HepG2 (cell line): ENCODE data around the gene TJP1. TPM values are rescaled to one million over a fixed set of nuclear protein-coding genes. Genes with fewer than 3 reads are reported as not detected.

Source experiments
- ATAC-seq: fragments of 200-7000 bp; cut with Tn5 transposase; 3 replicates; pipeline ENCODE4 v1.9.1; 2020; ENCODE audit warnings: mild to moderate bottlenecking, moderate library complexity
- BruUV-seq: library from RNA; stranded (reverse); fragments of 400-500 nt; replicated peaks from 2 replicates; lab custom pipeline; 2021; lab: Mats Ljungman, UMichigan
- CTCF ChIA-PET: fragments of 300-600 bp; formaldehyde crosslinking; extraction: SDS; loops from one replicate; lab custom pipeline; 2021; ENCODE audit warnings: low total read pairs, inconsistent platforms, low intra/inter-chr PET ratio; lab: Yijun Ruan, JAX
- POLR2A ChIA-PET: fragments of 350-600 bp; sonication (Branson Sonifier 250); formaldehyde crosslinking; loops from one replicate; lab custom pipeline; 2020; ENCODE audit warnings: antibody characterized with exemption, inconsistent platforms; lab: Yijun Ruan, JAX
- DNase-seq: peaks from one replicate; pipeline ENCODE4 v3.0.0-alpha.2; 2015; ENCODE audit warnings: low spot score
- FAIRE-seq: peaks from 3 replicates; lab custom pipeline; 2011; peaks lifted over from hg19 to GRCh38; lab: Jason Lieb, UNC
- H2AFZ ChIP-seq: one replicate; pipeline ENCODE4 v1.6.1; 2011; ENCODE audit warnings: low read length, inconsistent platforms
- H3K27ac ChIP-seq: fragments of 300-600 bp; 3 replicates; pipeline ENCODE4 v1.8.0; 2011; ENCODE audit warnings: mixed run types, mild to moderate bottlenecking, mixed read lengths, low read length, inconsistent platforms; ENCODE audit not compliant: insufficient read depth; ENCODE audit errors: extremely low read length
- H3K27me3 ChIP-seq, 2 experiments: fragments of 200-600 bp in 1 of 2; 2 replicates in 1 of 2; 3 replicates in 1 of 2; pipeline versions ENCODE4 v1.6.0 to v1.8.0; 2011; ENCODE audit warnings: low read length in 2 of 2, mild to moderate bottlenecking in 2 of 2, moderate library complexity in 2 of 2, inconsistent platforms in 1 of 2; ENCODE audit not compliant: insufficient read depth in 2 of 2, control insufficient read depth in 1 of 2
- H3K36me3 ChIP-seq, 2 experiments: fragments of 200-600 bp in 1 of 2; replicated peaks in 1 of 2; 2 replicates in 1 of 2; 3 replicates in 1 of 2; pipeline versions ENCODE4 v1.5.1 to v1.8.0; 2011; ENCODE audit warnings: low read length in 2 of 2, inconsistent platforms in 1 of 2; ENCODE audit not compliant: insufficient read depth in 2 of 2, control insufficient read depth in 1 of 2
- H3K4me1 ChIP-seq: 2 replicates; pipeline ENCODE4 v1.5.1; 2012; ENCODE audit warnings: low read length, inconsistent platforms; ENCODE audit not compliant: insufficient read depth
- H3K4me2 ChIP-seq: 2 replicates; pipeline ENCODE4 v1.6.0; 2011; ENCODE audit warnings: low read depth, low read length, inconsistent platforms
- H3K4me3 ChIP-seq, 3 experiments: fragments of 200-600 bp in 1 of 3; sonication (generic), shearing (Covaris generic) in 1 of 3; replicated peaks in 1 of 3; 2 replicates each; pipeline ENCODE4 v1.5.1; 2011 to 2016; ENCODE audit warnings: low read length in 3 of 3, inconsistent platforms in 2 of 3, low read depth in 2 of 3, mild to moderate bottlenecking in 2 of 3, control low read depth in 1 of 3, mixed read lengths in 1 of 3; ENCODE audit not compliant: insufficient read depth in 1 of 3
- H3K79me2 ChIP-seq: one replicate; pipeline ENCODE4 v1.6.1; 2011; ENCODE audit warnings: low read length, inconsistent platforms; ENCODE audit not compliant: insufficient read depth
- H3K9ac ChIP-seq: 2 replicates; pipeline ENCODE4 v1.6.0; 2011; ENCODE audit warnings: mild to moderate bottlenecking, low read depth, low read length, inconsistent platforms; ENCODE audit not compliant: insufficient read depth
- H3K9me3 ChIP-seq: 2 replicates; pipeline ENCODE4 v1.5.1; 2012; ENCODE audit warnings: mild to moderate bottlenecking, low read length
- H4K20me1 ChIP-seq: 2 replicates; pipeline ENCODE4 v1.6.0; 2011; ENCODE audit warnings: inconsistent platforms, mild to moderate bottlenecking, low read length, moderate library complexity; ENCODE audit not compliant: insufficient read depth
- ARID2 ChIP-seq: sonication (generic); formaldehyde crosslinking; IDR thresholded peaks from 2 replicates; pipeline ENCODE4 v1.8.1; 2022; ENCODE audit warnings: mild to moderate bottlenecking, missing genetic modification reagents, borderline replicate concordance
- GLI4 ChIP-seq: sonication (generic); formaldehyde crosslinking; IDR thresholded peaks from 2 replicates; pipeline ENCODE4 v1.5.1; 2020; ENCODE audit warnings: missing genetic modification reagents, mild to moderate bottlenecking, moderate library complexity, borderline replicate concordance
- IKZF1 ChIP-seq: fragments of 450-650 bp; IDR thresholded peaks from 2 replicates; pipeline ENCODE4 v1.7.1; 2016
- NBN ChIP-seq: fragments of 450-650 bp; conservative IDR thresholded peaks from 2 replicates; pipeline ENCODE4 v1.6.1; 2017
- NFAT5 ChIP-seq: sonication (generic); formaldehyde crosslinking; IDR thresholded peaks from 2 replicates; pipeline ENCODE4 v1.4.0; 2020; ENCODE audit warnings: missing genetic modification reagents
- ZBTB8A ChIP-seq: sonication (generic); formaldehyde crosslinking; IDR thresholded peaks from 2 replicates; pipeline ENCODE4 v1.4.0; 2020; ENCODE audit warnings: mild to moderate bottlenecking, low read depth, missing genetic modification reagents, borderline replicate concordance
- ZNF180 ChIP-seq: sonication (generic); formaldehyde crosslinking; IDR thresholded peaks from 2 replicates; pipeline ENCODE4 v1.4.0; 2020; ENCODE audit warnings: low read depth, missing genetic modification reagents, borderline replicate concordance
- ZNF362 ChIP-seq: sonication (generic); formaldehyde crosslinking; IDR thresholded peaks from 2 replicates; pipeline ENCODE4 v1.4.0; 2020; ENCODE audit warnings: missing genetic modification reagents, mild to moderate bottlenecking, borderline replicate concordance
- WGBS: methylation state at CpG from one replicate; pipeline ENCODE4 v1.1.6; 2017; ENCODE audit warnings: low lambda C conversion rate; 5-methylcytosine and 5-hydroxymethylcytosine counted together
- in situ Hi-C: cut with HindIII; loops from 2 replicates; pipeline ENCODE4 v1.10.0; 2017; ENCODE audit warnings: low pct_unique_long_range_greater_than_20kb; ENCODE audit not compliant: extremely low pct_ligation_motif_present
- intact Hi-C: fragments of 100-400 bp; cut with micrococcal nuclease; formaldehyde crosslinking; loops from one replicate; pipeline ENCODE4 v1.10.0; 2022; ENCODE audit not compliant: unreplicated experiment
- polyA plus RNA-seq, 8 experiments: library from polyadenylated mRNA; depleted of rRNA in 3 of 8; stranded (reverse) in 7 of 8; unstranded in 1 of 8; fragments of >200 nt; fragmentation: Illumina TruSeq in 4 of 8; extraction: Trizol in 4 of 8; gene quantifications; 2 replicates each; pipeline versions ENCODE4 v1.2.1 to v1.2.3, GENCODE V29; 2011 to 2016; ENCODE audit warnings: low read depth in 4 of 8, missing spikeins in 1 of 8, mixed read lengths in 1 of 8; ENCODE audit not compliant: insufficient read depth in 1 of 8
- total RNA-seq, 5 experiments: library from RNA; depleted of rRNA; stranded (reverse); fragments of >200 nt; fragmentation: Illumina TruSeq; extraction: Trizol; gene quantifications; 2 replicates each; pipeline ENCODE4 v1.2.3, GENCODE V29; 2016; ENCODE audit warnings: low read depth in 1 of 5
- TF ChIP-seq, protein P1 (sequence below): sonication (generic); IDR thresholded peaks from 2 replicates; pipeline ENCODE4 v1.6.1; 2016; ENCODE audit warnings: low read depth, borderline replicate concordance

The TJP1 gene
- total and polyA plus RNA-seq, 2 of the 13 experiments (the other 11 are each of a cell fraction or from before 2014, with no cell fraction given) = 25.9 to 27.1 TPM

- Histone ChIP-seq H3K27me3 (peaks cover 0 to 5% of the 10 kb centered on the region in 2 experiments; a peak in 1 of 5 replicates), H3K27ac (no peak overlapping the region)
- no peak for TF ChIP-seq NFAT5 (CRISPR knock-in tag)
- TF ChIP-seq ZBTB8A (CRISPR knock-in tag) = no peak
- no peak for TF ChIP-seq ARID2
- no peak for TF ChIP-seq IKZF1
- no peak for TF ChIP-seq GLI4 (CRISPR knock-in tag)
- no peak for TF ChIP-seq NBN
- no peak for TF ChIP-seq ZNF180
- TF ChIP-seq, protein P1, sequence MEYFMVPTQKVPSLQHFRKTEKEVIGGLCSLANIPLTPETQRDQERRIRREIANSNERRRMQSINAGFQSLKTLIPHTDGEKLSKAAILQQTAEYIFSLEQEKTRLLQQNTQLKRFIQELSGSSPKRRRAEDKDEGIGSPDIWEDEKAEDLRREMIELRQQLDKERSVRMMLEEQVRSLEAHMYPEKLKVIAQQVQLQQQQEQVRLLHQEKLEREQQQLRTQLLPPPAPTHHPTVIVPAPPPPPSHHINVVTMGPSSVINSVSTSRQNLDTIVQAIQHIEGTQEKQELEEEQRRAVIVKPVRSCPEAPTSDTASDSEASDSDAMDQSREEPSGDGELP = no peak
- no peak for TF ChIP-seq ZNF362 (CRISPR knock-in tag)
- TF ChIP-seq, all 625 proteins: peak for 0
- intact Hi-C loops = no loop called here
- FAIRE-seq (no peak), ATAC-seq (no peak), DNase-seq (no peak)
- Histone ChIP-seq H2AFZ (no peak overlapping the region), H3K9ac (no peak overlapping the region), H3K4me1 (peaks cover 5% of the 10 kb centered on the region; the same call in 1 of the 2 replicates), H3K4me3 (no peak overlapping the region), H3K36me3 (no peaks in the 10 kb centered on the region), H3K79me2 (no peaks in the 10 kb centered on the region), H3K4me2 (no peak overlapping the region), H4K20me1 (no peaks in the 10 kb centered on the region), H3K9me3 (no peaks in the 10 kb centered on the region)
- CTCF ChIA-PET = no interaction called here
- POLR2A ChIA-PET = no interaction called here
- no TSS peak for BruUV-seq
- in situ Hi-C loops = no loop called here
- WGBS = 74% methylated on average over 2 of the region's 2 CpGs
Measured at GRCh38 chr15:29862271-29862670, 40.0 kb upstream of the TJP1 start.
